Measurements from ENCODE around the gene KHDC3L. TPM values are rescaled to one million over a fixed set of nuclear protein-coding genes. Genes with fewer than 3 reads are reported as not detected.
A peak's percentile ranks its signal among the peaks of the same experiment; 100 is the strongest.

The KHDC3L gene
- not detected in 2 replicates for total RNA-seq

- no peak for DNase-seq (ENCODE audit: low read depth)
- TF ChIP-seq CTCF (conservative IDR thresholded peaks at IDR 0.05; ENCODE audit: low read depth, low read length), result no peak
- H3K4me3 ChIP-seq (ENCODE audit: low read depth, low read length), result no peak within 1 kb of the TSS
Measured at GRCh38 chr6:73362358-73362757, at the start of gene KHDC3L. Gene KHDC3L, plus strand, starts transcription at chr6:73362658. Its CDS starts 72 bp downstream, at chr6:73362730.

GRCh38 chr6:73314577-73315492, 47.6 kb upstream of the KHDC3L start:
- no peak for TF ChIP-seq CTCF (conservative IDR thresholded peaks at IDR 0.05; ENCODE audit: low read depth, low read length)
- peak overlapping the region; percentile 31 for H3K4me3 ChIP-seq (ENCODE audit: low read depth, low read length)
- no peak for DNase-seq (ENCODE audit: low read depth)

- no peak overlapping the region for H3K4me3 ChIP-seq (ENCODE audit: low read depth, low read length)
- no peak for DNase-seq (ENCODE audit: low read depth)
- TF ChIP-seq CTCF (conservative IDR thresholded peaks at IDR 0.05; ENCODE audit: low read depth, low read length), result no peak
Measured at GRCh38 chr6:73323323-73323722, 39.1 kb upstream of the KHDC3L start.

GRCh38 chr6:73325656-73326055, 36.8 kb upstream of the KHDC3L start:
- no peak overlapping the region for H3K4me3 ChIP-seq (ENCODE audit: low read depth, low read length)
- peak; percentile 41 for DNase-seq (ENCODE audit: low read depth)

GRCh38 chr6:73328790-73329189, 33.7 kb upstream of the KHDC3L start:
- TF ChIP-seq CTCF (conservative IDR thresholded peaks at IDR 0.05; ENCODE audit: low read depth, low read length), result no peak
- DNase-seq (ENCODE audit: low read depth), result no peak

More at GRCh38 chr6:73325656-73326055, 36.8 kb upstream of the KHDC3L start:
- no peak for TF ChIP-seq CTCF (conservative IDR thresholded peaks at IDR 0.05; ENCODE audit: low read depth, low read length)

GRCh38 chr6:73329201-73329600, 33.3 kb upstream of the KHDC3L start:
- H3K4me3 ChIP-seq (ENCODE audit: low read depth, low read length), result no peak overlapping the region
- TF ChIP-seq CTCF (conservative IDR thresholded peaks at IDR 0.05; ENCODE audit: low read depth, low read length), result no peak
- no peak for DNase-seq (ENCODE audit: low read depth)

More at GRCh38 chr6:73328790-73329189, 33.7 kb upstream of the KHDC3L start:
- no peak overlapping the region for H3K4me3 ChIP-seq (ENCODE audit: low read depth, low read length)

Data from epithelial cell of proximal tubule (primary cell).